Trophoblast cell (in vitro differentiated cells and primary cell): Measurements from ENCODE around the gene EFHC1.

Experiments used
- DNase-seq, 2 donors: peaks; one replicate each; pipeline ENCODE4 v3.0.0-alpha.2; 2016
- H2AFZ ChIP-seq: 2 replicates; pipeline ENCODE4 v1.6.1; 2013; ENCODE audit warnings: low read length, moderate library complexity, mild to moderate bottlenecking; ENCODE audit not compliant: insufficient read depth, poor library complexity
- H2AK5ac ChIP-seq: 2 replicates; pipeline ENCODE4 v1.6.1; 2013; ENCODE audit warnings: mild to moderate bottlenecking, low read length
- H2BK120ac ChIP-seq: 2 replicates; pipeline ENCODE4 v1.6.1; 2013; ENCODE audit warnings: low read length, mild to moderate bottlenecking, moderate library complexity; ENCODE audit not compliant: insufficient read depth, poor library complexity
- H2BK12ac ChIP-seq: 2 replicates; pipeline ENCODE4 v1.6.1; 2013; ENCODE audit warnings: mild to moderate bottlenecking, low read length, moderate library complexity
- H2BK5ac ChIP-seq: 2 replicates; pipeline ENCODE4 v1.6.1; 2013; ENCODE audit warnings: low read length, low read depth, moderate library complexity, mild to moderate bottlenecking; ENCODE audit not compliant: poor library complexity
- H3K14ac ChIP-seq: 2 replicates; pipeline ENCODE4 v1.6.1; 2013; ENCODE audit warnings: mild to moderate bottlenecking, low read length
- H3K18ac ChIP-seq: 2 replicates; pipeline ENCODE4 v1.6.1; 2013; ENCODE audit warnings: mild to moderate bottlenecking, low read length
- H3K23ac ChIP-seq: 2 replicates; pipeline ENCODE4 v1.6.1; 2013; ENCODE audit warnings: low read length
- H3K27ac ChIP-seq: 2 replicates; pipeline ENCODE4 v1.5.1; 2013; ENCODE audit warnings: low read depth, mild to moderate bottlenecking, inconsistent platforms, low read length, moderate library complexity
- H3K27me3 ChIP-seq: 2 replicates; pipeline ENCODE4 v1.6.1; 2013; ENCODE audit warnings: inconsistent platforms, mild to moderate bottlenecking, low read length, moderate library complexity; ENCODE audit not compliant: insufficient read depth
- H3K36me3 ChIP-seq, 2 experiments: 1 replicate in 1 of 2; 2 replicates in 1 of 2; pipeline ENCODE4 v1.6.1; 2013; ENCODE audit warnings: low read length in 2 of 2, mild to moderate bottlenecking in 2 of 2, moderate library complexity in 1 of 2; ENCODE audit not compliant: insufficient read depth in 2 of 2, control insufficient read depth in 1 of 2
- H3K4ac ChIP-seq: 2 replicates; pipeline ENCODE4 v1.6.1; 2013; ENCODE audit warnings: low read depth, mild to moderate bottlenecking, low read length, moderate library complexity
- H3K4me1 ChIP-seq, 2 experiments: 1 replicate in 1 of 2; 2 replicates in 1 of 2; pipeline ENCODE4 v1.6.1; 2013; ENCODE audit warnings: low read length in 2 of 2, mild to moderate bottlenecking in 2 of 2, moderate library complexity in 1 of 2; ENCODE audit not compliant: insufficient read depth in 2 of 2, control insufficient read depth in 1 of 2
- H3K4me2 ChIP-seq: 2 replicates; pipeline ENCODE4 v1.6.1; 2013; ENCODE audit warnings: inconsistent platforms, mild to moderate bottlenecking, low read length, moderate library complexity
- H3K4me3 ChIP-seq: 2 replicates; pipeline ENCODE4 v1.5.1; 2013; ENCODE audit warnings: mild to moderate bottlenecking, low read depth, low read length, inconsistent platforms
- H3K79me1 ChIP-seq: one replicate; pipeline ENCODE4 v1.6.1; 2013; ENCODE audit warnings: low read length
- H3K79me2 ChIP-seq: 2 replicates; pipeline ENCODE4 v1.6.1; 2013; ENCODE audit warnings: low read length, mild to moderate bottlenecking; ENCODE audit not compliant: control insufficient read depth, insufficient read depth, poor library complexity
- H3K9ac ChIP-seq: 2 replicates; pipeline ENCODE4 v1.6.1; 2013; ENCODE audit warnings: mild to moderate bottlenecking, low read length
- H3K9me3 ChIP-seq: 2 replicates; pipeline ENCODE4 v1.6.1; 2013; ENCODE audit warnings: low read depth, mild to moderate bottlenecking, control low read depth, inconsistent platforms, low read length; ENCODE audit not compliant: insufficient read depth
- H4K12ac ChIP-seq: 2 replicates; pipeline ENCODE4 v1.6.1; 2013; ENCODE audit warnings: low read depth, mild to moderate bottlenecking, low read length, moderate library complexity
- H4K8ac ChIP-seq: 2 replicates; pipeline ENCODE4 v1.6.1; 2013; ENCODE audit warnings: low read depth, mild to moderate bottlenecking, low read length, moderate library complexity
- H4K91ac ChIP-seq: one replicate; pipeline ENCODE4 v1.6.1; 2013; ENCODE audit warnings: low read depth, mild to moderate bottlenecking, low read length, moderate library complexity
- WGBS: extraction: QIAGEN DNeasy Blood & Tissue Kit; methylation state at CpG from one replicate; pipeline ENCODE4 v1.1.7; 2013; ENCODE audit warnings: missing lambda C conversion rate; ENCODE audit not compliant: insufficient read length, insufficient coverage; ENCODE audit errors: extremely low coverage; 5-methylcytosine and 5-hydroxymethylcytosine counted together

EFHC1 gene

GRCh38 chr6:52511572-52512151 lies 91.5 kb downstream of the EFHC1 start:
- H3K79me1 ChIP-seq, result peaks cover 16% of the 10 kb centered on the region
- H3K18ac ChIP-seq, result no peak overlapping the region
- H2AK5ac ChIP-seq, result no peak overlapping the region
- H4K91ac ChIP-seq, result peak overlapping the region; percentile 70
- H3K14ac ChIP-seq, result peak overlapping the region; percentile 4
- peak overlapping the region; percentile 52 for H2BK120ac ChIP-seq
- H3K79me2 ChIP-seq, result no peaks in the 10 kb centered on the region
- peaks cover 21 to 28% of the 10 kb centered on the region in 2 experiments for H3K4me1 ChIP-seq
- no peak overlapping the region for H4K8ac ChIP-seq
- no peaks in the 10 kb centered on the region for H3K9me3 ChIP-seq
- no CpG with 5 or more reads among the region's 12 CpGs for WGBS
- H3K9ac ChIP-seq, result no peak overlapping the region
- no peak overlapping the region for H3K23ac ChIP-seq
- no peak overlapping the region for H3K4ac ChIP-seq
- peak; percentile 89 to 94 for DNase-seq
- peak overlapping the region; percentile 85 for H2BK12ac ChIP-seq
- no peak overlapping the region for H2AFZ ChIP-seq
- H3K27ac ChIP-seq, result peak overlapping the region; percentile 90
- no peaks in the 10 kb centered on the region for H3K27me3 ChIP-seq
- H3K4me2 ChIP-seq, result peak overlapping the region; percentile 34
- peak overlapping the region; percentile 71 for H2BK5ac ChIP-seq
- no peak overlapping the region for H3K4me3 ChIP-seq
- peaks cover 14 to 22% of the 10 kb centered on the region in 2 experiments for H3K36me3 ChIP-seq
- no peak overlapping the region for H4K12ac ChIP-seq

DNA sequence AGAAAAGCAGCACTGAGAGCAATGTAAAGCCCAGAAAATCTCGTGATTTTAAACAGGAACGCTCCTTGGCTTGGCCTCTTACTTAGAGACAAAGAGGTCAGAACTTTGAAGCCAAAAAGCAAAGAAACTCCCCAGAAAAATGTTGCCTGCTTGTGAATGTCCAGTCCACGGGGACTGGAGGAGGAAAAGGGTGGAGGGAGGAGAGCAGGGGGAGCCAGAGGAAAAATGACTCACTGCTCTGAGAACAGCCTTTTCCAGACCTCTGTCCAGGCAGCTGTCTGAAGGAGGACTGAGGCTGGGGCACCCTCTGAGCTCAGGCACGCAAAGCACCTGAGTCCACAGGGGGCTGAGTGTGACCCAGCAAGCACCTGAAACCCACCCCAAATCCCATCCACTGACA lies 92.1 kb downstream of the EFHC1 start:
- Histone ChIP-seq H3K14ac (peak overlapping the region; percentile 46), H2AFZ (no peak overlapping the region), H3K4me3 (no peak overlapping the region), H3K27me3 (no peaks in the 10 kb centered on the region), H3K79me1 (peaks cover 16% of the 10 kb centered on the region), H3K27ac (peak overlapping the region; percentile 90), H4K12ac (peak overlapping the region; percentile 33), H2BK12ac (peak overlapping the region; percentile 81), H3K4me1 (peaks cover 21 to 28% of the 10 kb centered on the region in 2 experiments), H2BK5ac (peak overlapping the region; percentile 77), H3K9ac (no peak overlapping the region), H3K9me3 (no peaks in the 10 kb centered on the region), H4K91ac (peak overlapping the region; percentile 56), H3K4me2 (peak overlapping the region; percentile 34), H3K36me3 (peaks cover 11 to 18% of the 10 kb centered on the region in 2 experiments), H2AK5ac (peak overlapping the region; percentile 61), H3K18ac (peak overlapping the region; percentile 56), H2BK120ac (peak overlapping the region; percentile 79), H3K4ac (peak overlapping the region; percentile 35), H4K8ac (peak overlapping the region; percentile 39), H3K79me2 (no peaks in the 10 kb centered on the region), H3K23ac (no peak overlapping the region)
- WGBS, result no CpG with 5 or more reads among the region's 4 CpGs
- DNase-seq, result peak; percentile 61 to 73

DNA sequence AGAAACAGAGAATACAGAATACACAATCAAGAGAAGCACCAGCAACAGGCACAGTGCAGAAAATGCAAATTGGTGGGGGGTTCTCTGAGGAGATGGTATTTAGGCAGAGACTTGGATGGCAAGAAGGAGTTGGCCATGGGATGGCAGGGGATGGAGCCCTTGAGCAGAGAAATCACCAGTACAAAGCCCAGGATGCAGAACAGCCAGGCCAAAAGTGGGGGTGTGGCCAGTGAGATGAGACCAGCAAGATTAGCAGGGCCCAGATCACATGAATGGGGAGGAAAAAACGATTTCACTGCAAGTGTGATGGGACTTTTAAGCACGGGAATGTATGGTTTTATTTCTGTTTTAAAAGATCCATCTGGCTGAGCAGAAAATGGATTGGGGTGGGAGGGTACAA lies 93.3 kb downstream of the EFHC1 start:
- peaks cover 30 to 33% of the 10 kb centered on the region in 2 experiments for H3K4me1 ChIP-seq
- peaks cover 3% of the 10 kb centered on the region for H3K79me2 ChIP-seq
- no peak overlapping the region for H3K14ac ChIP-seq
- no peak overlapping the region for H4K91ac ChIP-seq
- H3K4me3 ChIP-seq, result no peak overlapping the region
- peaks cover 22% of the 10 kb centered on the region for H3K79me1 ChIP-seq
- H3K9me3 ChIP-seq, result no peaks in the 10 kb centered on the region
- no peak overlapping the region for H3K18ac ChIP-seq
- no CpG with 5 or more reads among the region's 2 CpGs for WGBS
- H2BK12ac ChIP-seq, result peak overlapping the region; percentile 65
- H3K4ac ChIP-seq, result no peak overlapping the region
- no peak overlapping the region for H4K8ac ChIP-seq
- no peak overlapping the region for H2AK5ac ChIP-seq
- H3K23ac ChIP-seq, result no peak overlapping the region
- H2BK5ac ChIP-seq, result no peak overlapping the region
- H4K12ac ChIP-seq, result no peak overlapping the region
- H3K4me2 ChIP-seq, result no peak overlapping the region
- no peak overlapping the region for H3K9ac ChIP-seq
- DNase-seq, result no peak
- H3K27me3 ChIP-seq, result no peaks in the 10 kb centered on the region
- H2AFZ ChIP-seq, result no peak overlapping the region
- H3K27ac ChIP-seq, result peak overlapping the region; percentile 14
- peaks cover 7 to 8% of the 10 kb centered on the region in 2 experiments for H3K36me3 ChIP-seq
- H2BK120ac ChIP-seq, result peak overlapping the region; percentile 0

- peaks cover 3% of the 10 kb centered on the region for H3K79me2 ChIP-seq
Observed at GRCh38 chr6:52513896-52514295, 93.8 kb downstream of the EFHC1 start.

More at GRCh38 chr6:52513896-52514295, 93.8 kb downstream of the EFHC1 start:
- peaks cover 22% of the 10 kb centered on the region for H3K79me1 ChIP-seq
- H3K14ac ChIP-seq, result no peak overlapping the region
- peak; percentile 41 to 61 for DNase-seq
- H2AFZ ChIP-seq, result no peak overlapping the region
- no peak overlapping the region for H2BK12ac ChIP-seq
- no peak overlapping the region for H2BK120ac ChIP-seq
- H3K23ac ChIP-seq, result no peak overlapping the region
- no peak overlapping the region for H3K9ac ChIP-seq
- no peak overlapping the region for H2BK5ac ChIP-seq
- H3K9me3 ChIP-seq, result no peaks in the 10 kb centered on the region
- no peak overlapping the region for H3K18ac ChIP-seq
- H2AK5ac ChIP-seq, result no peak overlapping the region
- peaks cover 6 to 8% of the 10 kb centered on the region in 2 experiments for H3K36me3 ChIP-seq
- no peak overlapping the region for H3K4me2 ChIP-seq
- H3K4me1 ChIP-seq, result peaks cover 30 to 33% of the 10 kb centered on the region in 2 experiments
- H3K27me3 ChIP-seq, result no peaks in the 10 kb centered on the region
- H3K4ac ChIP-seq, result no peak overlapping the region
- H3K27ac ChIP-seq, result no peak overlapping the region
- H4K12ac ChIP-seq, result no peak overlapping the region
- no peak overlapping the region for H4K8ac ChIP-seq
- WGBS, result no CpG with 5 or more reads among the region's 4 CpGs
- no peak overlapping the region for H3K4me3 ChIP-seq
- H4K91ac ChIP-seq, result no peak overlapping the region
